DND-41 (cell line): ENCODE data around the gene ITGA7.

Experiments used
- CTCF ChIP-seq: IDR thresholded peaks from 2 replicates; pipeline ENCODE4 v1.5.1; 2012; ENCODE audit warnings: borderline replicate concordance, low read length, moderate library complexity, mild to moderate bottlenecking; ENCODE audit not compliant: poor library complexity, severe bottlenecking; ENCODE audit errors: extremely low read depth
- EZH2 ChIP-seq: IDR thresholded peaks from 3 replicates; pipeline ENCODE4 v1.6.1; 2012; ENCODE audit warnings: borderline replicate concordance, low read depth, mild to moderate bottlenecking, moderate library complexity, low read length, inconsistent platforms; ENCODE audit not compliant: severe bottlenecking

GRCh38 chr12:55666508-55666907 is 41.2 kb downstream of the ITGA7 start:
- TF ChIP-seq CTCF, result no peak
- TF ChIP-seq EZH2, result no peak
